Loucy (cell line): ENCODE data around the gene SIL1.

Experiments
- H2AFZ ChIP-seq: fragments of 200-600 bp; sonication (generic); 2 replicates; pipeline ENCODE4 v1.6.0; 2016; ENCODE audit warnings: antibody characterized with exemption, mild to moderate bottlenecking, low read length, moderate library complexity
- H3F3A ChIP-seq: fragments of 200-600 bp; 2 replicates; pipeline ENCODE4 v1.6.0; 2016; ENCODE audit warnings: antibody characterized with exemption, low read depth, mild to moderate bottlenecking
- H3K27me3 ChIP-seq: fragments of 200-600 bp; sonication (generic); 2 replicates; pipeline ENCODE4 v1.6.1; 2014; ENCODE audit warnings: low read length, mild to moderate bottlenecking; ENCODE audit not compliant: insufficient read depth, poor library complexity, severe bottlenecking
- H3K36me3 ChIP-seq: fragments of 200-600 bp; sonication (generic); 2 replicates; pipeline ENCODE4 v1.6.1; 2016; ENCODE audit warnings: low read length; ENCODE audit not compliant: insufficient read depth
- H3K4me1 ChIP-seq: fragments of 200-600 bp; sonication (generic); 2 replicates; pipeline ENCODE4 v1.5.1; 2014; ENCODE audit warnings: low read length, mild to moderate bottlenecking; ENCODE audit not compliant: insufficient read depth, poor library complexity, severe bottlenecking
- H3K4me2 ChIP-seq: fragments of 200-600 bp; sonication (generic); 2 replicates; pipeline ENCODE4 v1.6.0; 2014; ENCODE audit warnings: antibody characterized with exemption, low read length, low read depth, mild to moderate bottlenecking; ENCODE audit not compliant: poor library complexity, severe bottlenecking
- H3K4me3 ChIP-seq: fragments of 200-600 bp; sonication (generic); 2 replicates; pipeline ENCODE4 v1.5.1; 2014; ENCODE audit warnings: low read length, mild to moderate bottlenecking, mixed read lengths; ENCODE audit not compliant: poor library complexity, severe bottlenecking
- H3K79me2 ChIP-seq: fragments of 200-600 bp; sonication (generic); 2 replicates; pipeline ENCODE4 v1.6.1; 2014; ENCODE audit warnings: low read length; ENCODE audit not compliant: insufficient read depth
- H3K9ac ChIP-seq: fragments of 200-600 bp; sonication (generic); 2 replicates; pipeline ENCODE4 v1.6.0; 2014; ENCODE audit warnings: mild to moderate bottlenecking, low read depth, low read length, moderate library complexity; ENCODE audit not compliant: poor library complexity, severe bottlenecking
- H3K9me2 ChIP-seq: fragments of 200-600 bp; sonication (generic); replicated peaks from 2 replicates; pipeline ENCODE4 v1.6.1; 2016; ENCODE audit warnings: low read depth, low read length, mixed read lengths
- H3K9me3 ChIP-seq: fragments of 200-600 bp; sonication (generic); 2 replicates; pipeline ENCODE4 v1.6.1; 2014; ENCODE audit warnings: mild to moderate bottlenecking, antibody characterized with exemption, low read length, low read depth; ENCODE audit not compliant: insufficient read depth
- H4K20me1 ChIP-seq: fragments of 200-600 bp; sonication (generic); 2 replicates; pipeline ENCODE4 v1.6.0; 2014; ENCODE audit warnings: antibody characterized with exemption, low read length, mild to moderate bottlenecking; ENCODE audit not compliant: insufficient read depth, poor library complexity, severe bottlenecking
- EZH2phosphoT487 ChIP-seq: fragments of 200-600 bp; IDR thresholded peaks from 2 replicates; pipeline ENCODE4 v1.6.1; 2018; ENCODE audit warnings: antibody characterized with exemption, mild to moderate bottlenecking, moderate library complexity, borderline replicate concordance
- TF ChIP-seq, protein P1 (sequence below): fragments of 200-600 bp; sonication (generic); conservative IDR thresholded peaks from 2 replicates; pipeline ENCODE4 v1.5.1; 2014; ENCODE audit warnings: mild to moderate bottlenecking, antibody characterized with exemption, low read length

The SIL1 gene

GRCh38 chr5:138947780-138948179 lies 250.4 kb downstream of the SIL1 start:
- TF ChIP-seq EZH2phosphoT487, result no peak
- TF ChIP-seq, protein P1, sequence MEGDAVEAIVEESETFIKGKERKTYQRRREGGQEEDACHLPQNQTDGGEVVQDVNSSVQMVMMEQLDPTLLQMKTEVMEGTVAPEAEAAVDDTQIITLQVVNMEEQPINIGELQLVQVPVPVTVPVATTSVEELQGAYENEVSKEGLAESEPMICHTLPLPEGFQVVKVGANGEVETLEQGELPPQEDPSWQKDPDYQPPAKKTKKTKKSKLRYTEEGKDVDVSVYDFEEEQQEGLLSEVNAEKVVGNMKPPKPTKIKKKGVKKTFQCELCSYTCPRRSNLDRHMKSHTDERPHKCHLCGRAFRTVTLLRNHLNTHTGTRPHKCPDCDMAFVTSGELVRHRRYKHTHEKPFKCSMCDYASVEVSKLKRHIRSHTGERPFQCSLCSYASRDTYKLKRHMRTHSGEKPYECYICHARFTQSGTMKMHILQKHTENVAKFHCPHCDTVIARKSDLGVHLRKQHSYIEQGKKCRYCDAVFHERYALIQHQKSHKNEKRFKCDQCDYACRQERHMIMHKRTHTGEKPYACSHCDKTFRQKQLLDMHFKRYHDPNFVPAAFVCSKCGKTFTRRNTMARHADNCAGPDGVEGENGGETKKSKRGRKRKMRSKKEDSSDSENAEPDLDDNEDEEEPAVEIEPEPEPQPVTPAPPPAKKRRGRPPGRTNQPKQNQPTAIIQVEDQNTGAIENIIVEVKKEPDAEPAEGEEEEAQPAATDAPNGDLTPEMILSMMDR, result no peak
- Histone ChIP-seq H3K9me3 (no peaks in the 10 kb centered on the region), H3K4me2 (no peak overlapping the region), H3K27me3 (no peaks in the 10 kb centered on the region), H3K79me2 (no peaks in the 10 kb centered on the region), H4K20me1 (no peaks in the 10 kb centered on the region), H3K4me1 (peaks cover 27% of the 10 kb centered on the region), H3K9ac (no peak overlapping the region), H3K9me2 (no peaks in the 10 kb centered on the region), H3K4me3 (no peak overlapping the region), H2AFZ (no peak overlapping the region), H3K36me3 (peaks cover 6% of the 10 kb centered on the region; the same call in 1 of the 2 replicates), H3F3A (no peaks in the 10 kb centered on the region)

- Histone ChIP-seq H2AFZ (no peak overlapping the region), H3K4me3 (no peak overlapping the region), H3K9me2 (no peaks in the 10 kb centered on the region), H3F3A (no peaks in the 10 kb centered on the region), H3K36me3 (peaks cover 6% of the 10 kb centered on the region; the same call in 1 of the 2 replicates), H3K4me2 (no peak overlapping the region), H3K9me3 (no peaks in the 10 kb centered on the region), H3K9ac (no peak overlapping the region), H3K79me2 (no peaks in the 10 kb centered on the region), H3K27me3 (no peaks in the 10 kb centered on the region), H4K20me1 (no peaks in the 10 kb centered on the region), H3K4me1 (peaks cover 28% of the 10 kb centered on the region)
- TF ChIP-seq, protein P1, result no peak
- no peak for TF ChIP-seq EZH2phosphoT487
These were observed 251.2 kb downstream of the SIL1 start for GRCh38 chr5:138946831-138947560.

DNA sequence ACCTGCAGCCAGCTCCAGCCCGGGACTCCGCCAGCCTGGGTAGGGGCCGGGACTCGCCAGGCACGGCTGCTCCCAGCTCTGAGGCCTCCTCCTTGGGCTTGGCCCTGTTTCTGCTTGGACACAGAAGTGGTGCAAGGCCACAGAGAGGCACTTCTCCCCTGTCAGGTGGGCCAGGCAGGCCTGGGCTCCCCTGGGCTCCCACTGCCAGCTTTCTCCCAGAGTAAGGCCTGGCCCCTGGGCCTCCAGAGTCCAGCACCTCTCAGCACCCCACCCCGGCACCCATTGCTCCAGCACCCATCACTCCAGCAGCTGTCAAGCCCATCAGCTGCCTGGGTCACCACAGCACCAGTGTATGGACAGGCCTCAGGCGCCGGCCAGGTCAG lies 251.9 kb downstream of the SIL1 start:
- no peak for TF ChIP-seq EZH2phosphoT487
- TF ChIP-seq, protein P1, result no peak

More for the DNA sequence above, 251.9 kb downstream of the SIL1 start:
- no peaks in the 10 kb centered on the region for H3K79me2 ChIP-seq
- no peak overlapping the region for H2AFZ ChIP-seq
- no peak overlapping the region for H3K4me3 ChIP-seq
- H3K27me3 ChIP-seq, result no peaks in the 10 kb centered on the region
- H3K4me1 ChIP-seq, result peaks cover 28% of the 10 kb centered on the region
- peaks cover 6% of the 10 kb centered on the region; the same call in 1 of the 2 replicates for H3K36me3 ChIP-seq
- no peak overlapping the region for H3K4me2 ChIP-seq
- H3K9ac ChIP-seq, result no peak overlapping the region
- H3K9me2 ChIP-seq, result no peaks in the 10 kb centered on the region
- H3F3A ChIP-seq, result no peaks in the 10 kb centered on the region
- no peaks in the 10 kb centered on the region for H3K9me3 ChIP-seq
- no peaks in the 10 kb centered on the region for H4K20me1 ChIP-seq
